Testis (tissue), 2 donors: ENCODE data around the gene CSTF3.
"Not testable (repeated sequence)": the region's sequence is repeated elsewhere in the genome, so short reads cannot be mapped to it uniquely, and the experiment has no call there.

Experiments
- CTCF ChIP-seq, 3 experiments: fragments of 450-650 bp in 2 of 3; fragments of 200-600 bp in 1 of 3; sonication (generic) in 1 of 3; IDR thresholded peaks; one replicate each; pipeline ENCODE4 v1.5.1; 2016 to 2019; ENCODE audit warnings: antibody characterized with exemption in 3 of 3, mild to moderate bottlenecking in 2 of 3, moderate library complexity in 1 of 3
- POLR2A ChIP-seq: fragments of 450-650 bp; IDR thresholded peaks from one replicate; pipeline ENCODE4 v1.6.1; 2017; ENCODE audit warnings: antibody characterized with exemption, mild to moderate bottlenecking, moderate library complexity

GRCh38 chr11:33122696-33123095 is 38.6 kb downstream of the CSTF3 start:
- TF ChIP-seq POLR2A; CTCF (IDR thresholded peaks at IDR 0.05): not testable (repeated sequence)
